Fibroblast of lung (primary cell): Measurements from ENCODE around the gene CA12. TPM values are rescaled to one million over a fixed set of nuclear protein-coding genes. Genes with fewer than 3 reads are reported as not detected.

Experiments used
- DNase-seq, 2 donors: peaks; one replicate each; pipeline versions ENCODE4 v3.0.0 to v3.0.0-alpha.2; 2010; ENCODE audit warnings: low read depth in 2 of 2
- H2AFZ ChIP-seq: 2 replicates; pipeline ENCODE4 v1.5.1; 2012; ENCODE audit warnings: low read length, control low read depth, inconsistent platforms
- H3K27ac ChIP-seq: 2 replicates; pipeline ENCODE4 v1.5.1; 2011; ENCODE audit warnings: low read length, control low read depth; ENCODE audit not compliant: insufficient read depth
- H3K27me3 ChIP-seq: 2 replicates; pipeline ENCODE4 v1.5.1; 2011; ENCODE audit warnings: mild to moderate bottlenecking, low read length; ENCODE audit not compliant: control insufficient read depth, insufficient read depth
- H3K36me3 ChIP-seq: 2 replicates; pipeline ENCODE4 v1.5.1; 2011; ENCODE audit warnings: low read length; ENCODE audit not compliant: control insufficient read depth, insufficient read depth
- H3K4me1 ChIP-seq: 2 replicates; pipeline ENCODE4 v1.5.1; 2011; ENCODE audit warnings: low read length; ENCODE audit not compliant: control insufficient read depth, insufficient read depth; ENCODE audit errors: extremely low read depth
- H3K4me2 ChIP-seq: 2 replicates; pipeline ENCODE4 v1.5.1; 2011; ENCODE audit warnings: low read length, control low read depth; ENCODE audit not compliant: insufficient read depth; ENCODE audit errors: extremely low read depth
- H3K4me3 ChIP-seq, 4 experiments: fragments of 200-600 bp in 1 of 4; sonication (generic) in 1 of 4; replicated peaks in 1 of 4; 2 replicates each; pipeline ENCODE4 v1.5.1; 2011 to 2016; ENCODE audit warnings: low read length in 4 of 4, low read depth in 3 of 4, mild to moderate bottlenecking in 3 of 4, control low read depth in 2 of 4, inconsistent platforms in 1 of 4, mixed read lengths in 1 of 4; ENCODE audit not compliant: insufficient read depth in 1 of 4; ENCODE audit errors: control extremely low read depth in 1 of 4
- H3K79me2 ChIP-seq: 2 replicates; pipeline ENCODE4 v1.5.1; 2012; ENCODE audit warnings: mild to moderate bottlenecking, low read length, inconsistent platforms; ENCODE audit not compliant: control insufficient read depth, insufficient read depth
- H3K9ac ChIP-seq: 2 replicates; pipeline ENCODE4 v1.5.1; 2011; ENCODE audit warnings: mild to moderate bottlenecking, low read length, control low read depth; ENCODE audit not compliant: insufficient read depth
- H3K9me3 ChIP-seq: 2 replicates; pipeline ENCODE4 v1.5.1; 2012; ENCODE audit warnings: low read depth, low read length; ENCODE audit not compliant: control insufficient read depth, insufficient read depth
- H4K20me1 ChIP-seq: 2 replicates; pipeline ENCODE4 v1.5.1; 2011; ENCODE audit warnings: low read length; ENCODE audit not compliant: control insufficient read depth, insufficient read depth; ENCODE audit errors: extremely low read depth
- CTCF ChIP-seq, 2 donors: IDR thresholded peaks in 1 of 2; conservative IDR thresholded peaks in 1 of 2; 1 replicate in 1 of 2; 2 replicates in 1 of 2; pipeline ENCODE4 v1.5.1; 2011 to 2012; ENCODE audit warnings: low read length in 2 of 2, control low read depth in 1 of 2, inconsistent platforms in 1 of 2, low read depth in 1 of 2, mild to moderate bottlenecking in 1 of 2
- EZH2 ChIP-seq: IDR thresholded peaks from 2 replicates; pipeline ENCODE4 v1.5.1; 2012; ENCODE audit warnings: low read length, control low read depth, mild to moderate bottlenecking; ENCODE audit errors: missing control alignments
- polyA plus RNA-seq, 2 donors: library from polyadenylated mRNA; depleted of rRNA in 1 of 2; stranded (reverse) in 1 of 2; unstranded in 1 of 2; fragments of >200 nt; gene quantifications; 2 replicates each; pipeline ENCODE4 v1.2.1, GENCODE V29; 2011 to 2012; ENCODE audit warnings: missing spikeins in 1 of 2
- total RNA-seq: library from RNA; depleted of rRNA; stranded (reverse); fragments of >200 nt; gene quantifications from 2 replicates; pipeline ENCODE4 v1.2.1, GENCODE V29; 2014

The CA12 gene
- total and polyA plus RNA-seq, 2 donors (not counting 1 experiment from before 2014, with no cell fraction given): 30.6 to 48.4 TPM

GRCh38 chr15:63292771-63293170 lies 88.9 kb downstream of the CA12 start:
- H3K4me3 ChIP-seq: no peak overlapping the region
- H3K4me1 ChIP-seq: peaks cover 4% of the 10 kb centered on the region
- H3K9ac ChIP-seq: no peak overlapping the region
- peaks cover 3% of the 10 kb centered on the region for H3K36me3 ChIP-seq
- H3K27ac ChIP-seq: no peak overlapping the region
- no peaks in the 10 kb centered on the region for H4K20me1 ChIP-seq
- TF ChIP-seq CTCF (conservative IDR thresholded peaks at IDR 0.05 in 1 of 2, IDR thresholded peaks at IDR 0.05 in 1 of 2; ENCODE audit: low read depth in 1 of 2, low read length in 2 of 2) (no peak), EZH2 (no peak)
- H3K79me2 ChIP-seq: no peaks in the 10 kb centered on the region
- peak in 1 of 2 donors; percentile 17 for DNase-seq
- H3K27me3 ChIP-seq: no peaks in the 10 kb centered on the region
- no peak overlapping the region for H3K4me2 ChIP-seq
- H2AFZ ChIP-seq: no peak overlapping the region
- H3K9me3 ChIP-seq: no peaks in the 10 kb centered on the region

- no peaks in the 10 kb centered on the region for H4K20me1 ChIP-seq
- peaks cover 3% of the 10 kb centered on the region for H3K36me3 ChIP-seq
- H3K79me2 ChIP-seq: no peaks in the 10 kb centered on the region
- no peak for TF ChIP-seq CTCF (conservative IDR thresholded peaks at IDR 0.05 in 1 of 2, IDR thresholded peaks at IDR 0.05 in 1 of 2; ENCODE audit: low read depth in 1 of 2, low read length in 2 of 2)
- TF ChIP-seq EZH2: no peak
- no peak overlapping the region for H3K4me2 ChIP-seq
- DNase-seq: no peak
- no peak overlapping the region for H2AFZ ChIP-seq
- H3K27me3 ChIP-seq: no peaks in the 10 kb centered on the region
- no peaks in the 10 kb centered on the region for H3K9me3 ChIP-seq
- H3K27ac ChIP-seq: no peak overlapping the region
- H3K9ac ChIP-seq: no peak overlapping the region
- no peak overlapping the region for H3K4me3 ChIP-seq
- H3K4me1 ChIP-seq: peaks cover 4% of the 10 kb centered on the region
Observed at GRCh38 chr15:63292241-63292640, 89.4 kb downstream of the CA12 start.

DNA sequence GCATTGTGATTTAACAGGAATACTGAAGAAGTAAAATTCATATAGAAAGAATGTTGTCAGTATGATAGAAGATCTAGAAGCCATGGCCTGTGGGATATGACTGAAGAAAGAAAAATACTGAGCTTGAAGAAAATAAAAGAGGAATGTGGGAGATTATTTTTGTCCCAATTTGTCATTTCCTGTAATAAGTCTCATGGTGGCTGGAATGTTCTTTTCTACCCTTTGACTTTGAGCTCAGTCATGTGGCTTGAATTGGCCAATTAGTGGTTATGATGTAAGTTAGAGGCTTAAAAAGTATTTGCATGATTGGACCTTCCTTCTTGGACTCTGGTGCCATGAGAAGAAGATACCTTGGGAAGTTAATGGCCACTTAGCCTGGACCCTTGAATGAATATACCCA lies 90.1 kb downstream of the CA12 start:
- peaks cover 4% of the 10 kb centered on the region for H3K4me1 ChIP-seq
- no peak overlapping the region for H3K4me2 ChIP-seq
- TF ChIP-seq EZH2 (no peak), CTCF (conservative IDR thresholded peaks at IDR 0.05 in 1 of 2, IDR thresholded peaks at IDR 0.05 in 1 of 2; ENCODE audit: low read depth in 1 of 2, low read length in 2 of 2) (no peak)
- peak overlapping the region; percentile 67 for H3K27ac ChIP-seq
- no peak overlapping the region for H3K9ac ChIP-seq
- H3K4me3 ChIP-seq: no peak overlapping the region
- no peaks in the 10 kb centered on the region for H3K79me2 ChIP-seq
- H3K27me3 ChIP-seq: no peaks in the 10 kb centered on the region
- H3K36me3 ChIP-seq: peaks cover 3% of the 10 kb centered on the region
- H4K20me1 ChIP-seq: no peaks in the 10 kb centered on the region
- H2AFZ ChIP-seq: no peak overlapping the region
- no peaks in the 10 kb centered on the region for H3K9me3 ChIP-seq
- peak; percentile 70 to 92 for DNase-seq
